Endothelial cell of umbilical vein (primary cell): ENCODE data around the gene SLC1A7.

Experiments used
- CTCF ChIP-seq, 2 donors: IDR thresholded peaks; 1 replicate in 1 of 2; 2 replicates in 1 of 2; pipeline ENCODE4 v1.5.1; 2011; ENCODE audit warnings: low read length in 2 of 2, mild to moderate bottlenecking in 2 of 2, moderate library complexity in 2 of 2, control low read depth in 1 of 2, inconsistent platforms in 1 of 2, low read depth in 1 of 2; ENCODE audit not compliant: insufficient read depth in 1 of 2; ENCODE audit errors: extremely low read depth in 1 of 2
- EZH2 ChIP-seq: IDR thresholded peaks from 2 replicates; pipeline ENCODE4 v1.6.1; 2012; ENCODE audit warnings: borderline replicate concordance, low read depth, mild to moderate bottlenecking, moderate library complexity, low read length, inconsistent platforms; ENCODE audit not compliant: severe bottlenecking
- FOS ChIP-seq: IDR thresholded peaks from 2 replicates; pipeline ENCODE4 v1.6.1; 2011; ENCODE audit warnings: mild to moderate bottlenecking, low read length, moderate library complexity, borderline replicate concordance; ENCODE audit not compliant: insufficient read depth
- GATA2 ChIP-seq: IDR thresholded peaks from 2 replicates; pipeline ENCODE4 v1.7.0; 2011; ENCODE audit warnings: low read depth, mild to moderate bottlenecking, moderate library complexity, mixed read lengths, low read length; ENCODE audit not compliant: insufficient read length, insufficient read depth
- JUN ChIP-seq: IDR thresholded peaks from 2 replicates; pipeline ENCODE4 v1.6.1; 2011; ENCODE audit warnings: borderline replicate concordance, low read depth; ENCODE audit not compliant: insufficient read length, insufficient read depth
- MAX ChIP-seq: IDR thresholded peaks from 2 replicates; pipeline ENCODE4 v1.6.1; 2011; ENCODE audit not compliant: insufficient read depth, insufficient read length
- MYC ChIP-seq: IDR thresholded peaks from one replicate; pipeline ENCODE4 v1.6.1; 2011; ENCODE audit warnings: mild to moderate bottlenecking, low read depth, low read length
- POLR2A ChIP-seq: IDR thresholded peaks from 2 replicates; pipeline ENCODE4 v1.6.1; 2012; ENCODE audit warnings: low read depth, mild to moderate bottlenecking, control low read depth, low read length
- POLR2AphosphoS5 ChIP-seq: IDR thresholded peaks from 2 replicates; pipeline ENCODE4 v1.6.1; 2012; ENCODE audit warnings: low read depth, mild to moderate bottlenecking, control low read depth, low read length, moderate library complexity; ENCODE audit not compliant: insufficient read depth

- TF ChIP-seq POLR2AphosphoS5, result no peak
- no peak for TF ChIP-seq EZH2
- TF ChIP-seq CTCF (IDR thresholded peaks at IDR 0.05; ENCODE audit: extremely low read depth in 1 of 2, insufficient read depth in 1 of 2, low read depth in 1 of 2, low read length in 2 of 2), result no peak
- TF ChIP-seq POLR2A, result no peak
- no peak for TF ChIP-seq MYC
- TF ChIP-seq MAX, result no peak
- no peak for TF ChIP-seq JUN
- no peak for TF ChIP-seq GATA2
- no peak for TF ChIP-seq FOS
Measured at GRCh38 chr1:53182716-53183094, 40.3 kb upstream of the SLC1A7 start.
